ENCODE measurements around the gene SH3GL3.

Gene SH3GL3

GRCh38 chr15:83631534-83631933 is 184.4 kb downstream of the SH3GL3 start:
- no peak for DNase-seq

- no peak for DNase-seq
Observed at GRCh38 chr15:83643201-83643600, 196.1 kb downstream of the SH3GL3 start.

- no peak for DNase-seq
Observed at GRCh38 chr15:83644439-83644838, 197.3 kb downstream of the SH3GL3 start.

GRCh38 chr15:83650831-83651230 is 203.7 kb downstream of the SH3GL3 start:
- DNase-seq: no peak

- peak in 1 of 2 experiments; percentile 5 for DNase-seq
Observed at GRCh38 chr15:83651541-83651940, 204.4 kb downstream of the SH3GL3 start.

GRCh38 chr15:83652626-83653204 is 205.6 kb downstream of the SH3GL3 start:
- no peak for DNase-seq

- DNase-seq: no peak
Observed at GRCh38 chr15:83653288-83653638, 206.1 kb downstream of the SH3GL3 start.

- no peak for DNase-seq
Observed at GRCh38 chr15:83653639-83654378, 206.7 kb downstream of the SH3GL3 start, which contains the start of gene ADAMTSL3. ADAMTSL3 (plus strand) TSS chr15:83654123; CDS start chr15:83655762, 1,639 bp downstream.

GRCh38 chr15:83654379-83655236 is 207.5 kb downstream of the SH3GL3 start:
- DNase-seq: no peak

GRCh38 chr15:83655237-83655616 is 208.1 kb downstream of the SH3GL3 start:
- DNase-seq: no peak

- DNase-seq: no peak
Observed at GRCh38 chr15:83656192-83656591, 209.1 kb downstream of the SH3GL3 start.

GRCh38 chr15:83656943-83657528 is 209.9 kb downstream of the SH3GL3 start:
- DNase-seq: no peak

GRCh38 chr15:83657549-83657948 is 210.4 kb downstream of the SH3GL3 start:
- DNase-seq: no peak

- no peak for DNase-seq
Observed at GRCh38 chr15:83658430-83659416, 211.6 kb downstream of the SH3GL3 start.

GRCh38 chr15:83659417-83659812 is 212.3 kb downstream of the SH3GL3 start:
- no peak for DNase-seq

GRCh38 chr15:83665480-83665879 is 218.3 kb downstream of the SH3GL3 start:
- DNase-seq: no peak
